ENCODE results near the gene EHD2.

The EHD2 gene

DNA sequence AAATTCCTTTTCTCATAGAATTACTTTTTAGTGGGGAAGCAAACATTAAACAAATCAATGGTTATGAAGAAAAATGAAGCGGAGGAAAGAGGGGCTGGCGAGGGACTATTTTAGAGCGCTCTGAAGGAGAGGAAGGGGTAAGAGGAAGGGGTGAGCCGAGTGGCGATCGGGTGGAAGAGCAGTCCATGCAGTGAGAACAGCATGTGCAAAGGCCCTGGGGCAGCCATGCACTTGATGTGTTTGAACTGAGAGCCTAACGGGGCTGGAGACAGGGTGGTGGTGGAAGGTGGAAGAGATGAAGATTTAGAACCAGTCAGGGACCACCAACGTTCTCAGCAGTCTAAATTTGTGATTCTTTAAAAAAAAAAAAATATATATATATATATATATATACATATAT is 17.7 kb downstream of the EHD2 start:
- Mint-ChIP-seq H3K27ac (no peak overlapping the region), H3K4me3 (no peak overlapping the region), H3K36me3 (ENCODE audit: low read depth) (peaks cover 13% of the 10 kb centered on the region), H3K4me1 (peaks cover 18% of the 10 kb centered on the region), H3K27me3 (ENCODE audit: low read depth) (peaks cover 6% of the 10 kb centered on the region), H3K9me3 (no peaks in the 10 kb centered on the region)
- TF ChIP-seq, protein P1, sequence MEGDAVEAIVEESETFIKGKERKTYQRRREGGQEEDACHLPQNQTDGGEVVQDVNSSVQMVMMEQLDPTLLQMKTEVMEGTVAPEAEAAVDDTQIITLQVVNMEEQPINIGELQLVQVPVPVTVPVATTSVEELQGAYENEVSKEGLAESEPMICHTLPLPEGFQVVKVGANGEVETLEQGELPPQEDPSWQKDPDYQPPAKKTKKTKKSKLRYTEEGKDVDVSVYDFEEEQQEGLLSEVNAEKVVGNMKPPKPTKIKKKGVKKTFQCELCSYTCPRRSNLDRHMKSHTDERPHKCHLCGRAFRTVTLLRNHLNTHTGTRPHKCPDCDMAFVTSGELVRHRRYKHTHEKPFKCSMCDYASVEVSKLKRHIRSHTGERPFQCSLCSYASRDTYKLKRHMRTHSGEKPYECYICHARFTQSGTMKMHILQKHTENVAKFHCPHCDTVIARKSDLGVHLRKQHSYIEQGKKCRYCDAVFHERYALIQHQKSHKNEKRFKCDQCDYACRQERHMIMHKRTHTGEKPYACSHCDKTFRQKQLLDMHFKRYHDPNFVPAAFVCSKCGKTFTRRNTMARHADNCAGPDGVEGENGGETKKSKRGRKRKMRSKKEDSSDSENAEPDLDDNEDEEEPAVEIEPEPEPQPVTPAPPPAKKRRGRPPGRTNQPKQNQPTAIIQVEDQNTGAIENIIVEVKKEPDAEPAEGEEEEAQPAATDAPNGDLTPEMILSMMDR (IDR thresholded peaks at IDR 0.05; ENCODE audit: unreplicated experiment in 3 of 3), result no peak

DNA sequence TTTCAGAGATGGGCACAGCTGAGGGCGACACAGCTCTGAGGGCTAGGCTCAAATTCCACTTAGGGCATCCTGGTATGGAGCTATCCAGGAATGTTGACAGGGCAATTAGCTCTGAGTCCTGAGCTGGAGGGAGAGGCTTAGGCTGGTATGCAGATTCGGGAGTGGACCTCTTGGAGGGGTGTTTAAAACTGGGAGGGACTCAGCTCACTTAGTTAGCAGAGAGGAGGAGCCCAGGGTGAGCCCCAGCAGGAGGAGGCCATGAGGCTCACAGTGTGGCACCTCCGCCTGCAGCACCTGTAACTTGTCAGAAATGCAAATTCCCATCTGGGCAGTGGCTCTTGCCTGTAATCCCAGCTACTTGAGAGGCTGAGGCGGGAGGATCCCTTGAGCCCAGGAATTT is 21.9 kb downstream of the EHD2 start:
- H3K27ac Mint-ChIP-seq, result no peak overlapping the region
- H3K27me3 Mint-ChIP-seq (ENCODE audit: low read depth), result no peaks in the 10 kb centered on the region
- H3K4me1 Mint-ChIP-seq, result no peaks in the 10 kb centered on the region
- H3K4me3 Mint-ChIP-seq, result no peak overlapping the region
- peaks cover 7% of the 10 kb centered on the region for H3K36me3 Mint-ChIP-seq (ENCODE audit: low read depth)
- H3K9me3 Mint-ChIP-seq, result no peaks in the 10 kb centered on the region
- TF ChIP-seq, protein P1 (IDR thresholded peaks at IDR 0.05; ENCODE audit: unreplicated experiment in 3 of 3), result no peak

DNA sequence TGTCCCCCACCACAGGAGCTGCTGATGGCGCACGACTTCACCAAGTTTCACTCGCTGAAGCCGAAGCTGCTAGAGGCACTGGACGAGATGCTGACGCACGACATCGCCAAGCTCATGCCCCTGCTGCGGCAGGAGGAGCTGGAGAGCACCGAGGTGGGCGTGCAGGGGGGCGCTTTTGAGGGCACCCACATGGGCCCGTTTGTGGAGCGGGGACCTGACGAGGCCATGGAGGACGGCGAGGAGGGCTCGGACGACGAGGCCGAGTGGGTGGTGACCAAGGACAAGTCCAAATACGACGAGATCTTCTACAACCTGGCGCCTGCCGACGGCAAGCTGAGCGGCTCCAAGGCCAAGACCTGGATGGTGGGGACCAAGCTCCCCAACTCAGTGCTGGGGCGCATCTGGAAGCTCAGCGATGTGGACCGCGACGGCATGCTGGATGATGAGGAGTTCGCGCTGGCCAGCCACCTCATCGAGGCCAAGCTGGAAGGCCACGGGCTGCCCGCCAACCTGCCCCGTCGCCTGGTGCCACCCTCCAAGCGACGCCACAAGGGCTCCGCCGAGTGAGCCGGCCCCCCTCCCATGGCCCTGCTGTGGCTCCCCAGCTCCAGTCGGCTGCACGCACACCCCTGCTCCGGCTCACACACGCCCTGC is 27.8 kb downstream of the EHD2 start:
- Mint-ChIP-seq H3K36me3 (ENCODE audit: low read depth) (peaks cover 10% of the 10 kb centered on the region), H3K27ac (peak overlapping the region in 2 of 3 experiments; percentile 13 to 97), H3K9me3 (no peaks in the 10 kb centered on the region), H3K27me3 (ENCODE audit: low read depth) (peaks cover 8% of the 10 kb centered on the region), H3K4me3 (no peak overlapping the region), H3K4me1 (peaks cover 21% of the 10 kb centered on the region)
- TF ChIP-seq, protein P1 (IDR thresholded peaks at IDR 0.05; ENCODE audit: unreplicated experiment in 3 of 3), result no peak

DNA sequence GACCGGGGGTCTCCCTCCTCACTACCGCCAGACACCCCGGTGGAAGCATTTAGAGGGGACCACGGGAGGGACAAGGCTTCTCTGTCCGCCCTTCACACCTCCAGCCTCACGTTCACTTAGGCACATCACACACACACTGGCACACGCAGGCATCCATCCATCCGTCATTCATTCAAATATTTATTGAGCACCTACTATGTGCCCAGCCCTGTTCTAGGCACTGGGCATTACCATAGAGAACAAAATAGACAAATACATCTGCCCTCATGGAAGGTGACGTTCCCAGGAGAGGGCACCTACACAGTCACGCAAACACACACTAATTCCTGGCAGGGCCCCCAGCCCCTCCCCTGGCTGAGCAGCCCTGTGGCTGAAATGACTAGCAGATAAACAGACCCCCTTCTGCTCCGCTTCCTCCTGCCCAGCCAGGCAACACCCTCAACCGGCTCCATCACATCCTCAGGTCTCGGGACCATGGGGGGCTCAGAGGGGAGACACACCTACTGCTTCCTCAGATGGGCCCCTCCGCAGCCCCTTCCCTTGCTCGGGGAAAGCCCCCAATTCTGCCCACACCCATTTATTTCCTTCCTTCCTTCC is 28.4 kb downstream of the EHD2 start:
- peaks cover 4% of the 10 kb centered on the region for H3K36me3 Mint-ChIP-seq (ENCODE audit: low read depth)
- H3K27ac Mint-ChIP-seq, result peak overlapping the region; percentile 92 to 97 (median 96)
- peaks cover 8% of the 10 kb centered on the region for H3K27me3 Mint-ChIP-seq (ENCODE audit: low read depth)
- H3K4me3 Mint-ChIP-seq, result peak overlapping the region in 2 of 3 experiments; percentile 32 to 68
- peaks cover 21% of the 10 kb centered on the region for H3K4me1 Mint-ChIP-seq
- H3K9me3 Mint-ChIP-seq, result no peaks in the 10 kb centered on the region
- TF ChIP-seq, protein P1 (IDR thresholded peaks at IDR 0.05; ENCODE audit: unreplicated experiment in 3 of 3), result no peak

DNA sequence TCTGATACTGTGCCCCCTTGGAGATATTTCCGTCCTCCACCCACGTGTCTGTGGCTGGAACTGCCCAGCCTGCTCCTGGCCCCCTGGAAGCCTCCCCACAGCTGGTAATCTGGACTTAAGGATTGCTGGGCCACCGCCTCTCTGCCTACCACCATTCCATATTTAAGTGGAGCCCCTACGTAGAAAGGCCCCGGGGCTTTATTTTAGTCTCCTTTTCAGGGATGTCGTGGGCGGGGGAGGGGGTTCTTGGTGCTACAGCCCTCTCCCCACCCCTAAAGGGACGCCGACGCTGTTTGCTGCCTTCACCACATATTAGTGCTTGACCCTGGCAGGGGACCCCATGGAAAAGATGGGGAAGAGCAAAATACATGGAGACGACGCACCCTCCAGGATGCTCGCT is 29.4 kb downstream of the EHD2 start:
- H3K36me3 Mint-ChIP-seq (ENCODE audit: low read depth), result peaks cover 8% of the 10 kb centered on the region
- peaks cover 8% of the 10 kb centered on the region for H3K27me3 Mint-ChIP-seq (ENCODE audit: low read depth)
- H3K27ac Mint-ChIP-seq, result peak overlapping the region; percentile 92 to 97 (median 96)
- TF ChIP-seq, protein P1 (IDR thresholded peaks at IDR 0.05; ENCODE audit: unreplicated experiment in 3 of 3), result no peak
- H3K9me3 Mint-ChIP-seq, result no peaks in the 10 kb centered on the region
- peak overlapping the region; percentile 80 to 87 (median 86) for H3K4me3 Mint-ChIP-seq
- H3K4me1 Mint-ChIP-seq, result peaks cover 24% of the 10 kb centered on the region

All from nephron (organoid).